RWPE1 (cell line): ENCODE data around the gene SIKE1.
"Not testable (repeated sequence)": the region's sequence is repeated elsewhere in the genome, so short reads cannot be mapped to it uniquely, and the experiment has no call there.

ENCODE experiments used
- CTCF ChIA-PET: fragments of 350-600 bp; sonication (Branson Sonifier 250); formaldehyde crosslinking; extraction: SDS; loops from one replicate; lab custom pipeline; 2021; lab: Yijun Ruan, JAX
- POLR2A ChIA-PET: fragments of 400-600 bp; formaldehyde crosslinking; extraction: SDS; loops from one replicate; lab custom pipeline; 2020; ENCODE audit warnings: antibody characterized with exemption; ENCODE audit not compliant: low non-redundant PET; lab: Yijun Ruan, JAX
- DNase-seq: peaks from one replicate; pipeline ENCODE4 v3.0.0; 2012; ENCODE audit warnings: low spot score
- H3K27ac ChIP-seq: fragments of 450-650 bp; 2 replicates; pipeline ENCODE4 v1.5.1; 2017
- CTCF ChIP-seq: fragments of 450-650 bp; conservative IDR thresholded peaks from 2 replicates; pipeline ENCODE4 v1.5.1; 2017; ENCODE audit warnings: low read depth, mild to moderate bottlenecking

The SIKE1 gene

GRCh38 chr1:114756009-114756892 lies 24.2 kb downstream of the SIKE1 start:
- DNase-seq, result peak; percentile 21
- no peak for TF ChIP-seq CTCF
- H3K27ac ChIP-seq, result peak overlapping the region; percentile 91
- ChIA-PET CTCF (no interaction called here), POLR2A (no interaction called here)

GRCh38 chr1:114755006-114755931 lies 25.2 kb downstream of the SIKE1 start:
- DNase-seq, result no peak
- H3K27ac ChIP-seq, result no peak overlapping the region
- POLR2A ChIA-PET, result no interaction called here
- CTCF ChIA-PET, result no interaction called here
- TF ChIP-seq CTCF, result no peak

- CTCF ChIA-PET, DNase-seq, POLR2A ChIA-PET, H3K27ac ChIP-seq: not testable (repeated sequence)
These were observed 26.8 kb downstream of the SIKE1 start for GRCh38 chr1:114753702-114754101.

GRCh38 chr1:114753143-114753542 lies 27.3 kb downstream of the SIKE1 start:
- TF ChIP-seq CTCF, result no peak
- H3K27ac ChIP-seq, result no peak overlapping the region
- ChIA-PET POLR2A (no interaction called here), CTCF (interaction anchor here (0.6 kb wide), 1 partner anchor 9 kb away, joined by 3 read pairs; no protein-coding TSS in a partner anchor)
- DNase-seq, result no peak

- ChIA-PET POLR2A (no interaction called here), CTCF (no interaction called here)
- H3K27ac ChIP-seq, result no peak overlapping the region
- DNase-seq, result no peak
- no peak for TF ChIP-seq CTCF
These were observed 29.7 kb downstream of the SIKE1 start for GRCh38 chr1:114750780-114751179.

- ChIA-PET POLR2A (no interaction called here), CTCF (no interaction called here)
- no peak for DNase-seq
- no peak for TF ChIP-seq CTCF
- H3K27ac ChIP-seq, result no peak overlapping the region
These were observed 30.6 kb downstream of the SIKE1 start for GRCh38 chr1:114749835-114750234.
